ENCODE results near the gene CCT5. TPM values are rescaled to one million over a fixed set of nuclear protein-coding genes. Genes with fewer than 3 reads are reported as not detected.

The CCT5 gene
- total RNA-seq, 4 donors from 2014 or later = 69.1 to 150 (median 125) TPM

GRCh38 chr5:10215366-10215765 lies 34.7 kb upstream of the CCT5 start:
- TF ChIP-seq CTCF (IDR thresholded peaks at IDR 0.05) = no peak
- TF ChIP-seq POLR2A (IDR thresholded peaks at IDR 0.05) = no peak
- DNase-seq (ENCODE audit: low spot score in 2 of 2) = no peak
- intact Hi-C loops (cut with DNase I; ENCODE audit: low total_unique reads) = no loop called here
- 82% methylated on average over 5 of the region's 5 CpGs for WGBS, 2 donors
- H3K4me3 ChIP-seq (ENCODE audit: low read depth, poor library complexity, severe bottlenecking) = no peak overlapping the region

GRCh38 chr5:10216107-10216506 lies 34.0 kb upstream of the CCT5 start:
- intact Hi-C loops (cut with DNase I; ENCODE audit: low total_unique reads) = no loop called here
- TF ChIP-seq CTCF (IDR thresholded peaks at IDR 0.05) = no peak
- no peak for TF ChIP-seq POLR2A (IDR thresholded peaks at IDR 0.05)
- no peak overlapping the region for H3K4me3 ChIP-seq (ENCODE audit: low read depth, poor library complexity, severe bottlenecking)
- WGBS, 2 donors = 76 to 85% methylated on average over 5 of the region's 5 CpGs
- no peak for DNase-seq (ENCODE audit: low spot score in 2 of 2)

GRCh38 chr5:10218658-10219057 lies 31.4 kb upstream of the CCT5 start:
- no peak for TF ChIP-seq POLR2A (IDR thresholded peaks at IDR 0.05)
- no peak for TF ChIP-seq CTCF (IDR thresholded peaks at IDR 0.05)
- no peak overlapping the region for H3K4me3 ChIP-seq (ENCODE audit: low read depth, poor library complexity, severe bottlenecking)
- DNase-seq (ENCODE audit: low spot score in 2 of 2) = no peak
- intact Hi-C loops (cut with DNase I; ENCODE audit: low total_unique reads) = no loop called here
- 84% methylated on average over 8 of the region's 8 CpGs for WGBS, 2 donors

- 79 to 80% methylated on average over 4 of the region's 4 CpGs for WGBS, 2 donors
- H3K4me3 ChIP-seq (ENCODE audit: low read depth, poor library complexity, severe bottlenecking) = no peak overlapping the region
- TF ChIP-seq POLR2A (IDR thresholded peaks at IDR 0.05) (no peak), CTCF (IDR thresholded peaks at IDR 0.05) (no peak)
- no peak for DNase-seq (ENCODE audit: low spot score in 2 of 2)
- intact Hi-C loops (cut with DNase I; ENCODE audit: low total_unique reads) = no loop called here
Observed at GRCh38 chr5:10219068-10219467, 31.0 kb upstream of the CCT5 start.

- intact Hi-C loops (cut with DNase I; ENCODE audit: low total_unique reads) = no loop called here
- TF ChIP-seq CTCF (IDR thresholded peaks at IDR 0.05) (no peak), POLR2A (IDR thresholded peaks at IDR 0.05) (no peak)
- DNase-seq (ENCODE audit: low spot score in 2 of 2) = no peak
- 57 to 63% methylated on average over 8 of the region's 8 CpGs for WGBS, 2 donors
- H3K4me3 ChIP-seq (ENCODE audit: low read depth, poor library complexity, severe bottlenecking) = no peak overlapping the region
Observed at GRCh38 chr5:10220248-10220647, 29.8 kb upstream of the CCT5 start.

GRCh38 chr5:10222326-10222725 lies 27.8 kb upstream of the CCT5 start:
- intact Hi-C loops (cut with DNase I; ENCODE audit: low total_unique reads) = no loop called here
- H3K4me3 ChIP-seq (ENCODE audit: low read depth, poor library complexity, severe bottlenecking) = no peak overlapping the region
- TF ChIP-seq CTCF (IDR thresholded peaks at IDR 0.05) (no peak), POLR2A (IDR thresholded peaks at IDR 0.05) (no peak)
- 89 to 97% methylated on average over 2 of the region's 2 CpGs for WGBS, 2 donors
- no peak for DNase-seq (ENCODE audit: low spot score in 2 of 2)
